GM10847 (cell line): Measurements from ENCODE around the gene CEP68.

Experiments used
- POLR2A ChIP-seq: IDR thresholded peaks from 2 replicates; pipeline ENCODE4 v1.6.1; 2011; ENCODE audit not compliant: insufficient read length; ENCODE audit errors: extremely low read depth

The CEP68 gene

DNA sequence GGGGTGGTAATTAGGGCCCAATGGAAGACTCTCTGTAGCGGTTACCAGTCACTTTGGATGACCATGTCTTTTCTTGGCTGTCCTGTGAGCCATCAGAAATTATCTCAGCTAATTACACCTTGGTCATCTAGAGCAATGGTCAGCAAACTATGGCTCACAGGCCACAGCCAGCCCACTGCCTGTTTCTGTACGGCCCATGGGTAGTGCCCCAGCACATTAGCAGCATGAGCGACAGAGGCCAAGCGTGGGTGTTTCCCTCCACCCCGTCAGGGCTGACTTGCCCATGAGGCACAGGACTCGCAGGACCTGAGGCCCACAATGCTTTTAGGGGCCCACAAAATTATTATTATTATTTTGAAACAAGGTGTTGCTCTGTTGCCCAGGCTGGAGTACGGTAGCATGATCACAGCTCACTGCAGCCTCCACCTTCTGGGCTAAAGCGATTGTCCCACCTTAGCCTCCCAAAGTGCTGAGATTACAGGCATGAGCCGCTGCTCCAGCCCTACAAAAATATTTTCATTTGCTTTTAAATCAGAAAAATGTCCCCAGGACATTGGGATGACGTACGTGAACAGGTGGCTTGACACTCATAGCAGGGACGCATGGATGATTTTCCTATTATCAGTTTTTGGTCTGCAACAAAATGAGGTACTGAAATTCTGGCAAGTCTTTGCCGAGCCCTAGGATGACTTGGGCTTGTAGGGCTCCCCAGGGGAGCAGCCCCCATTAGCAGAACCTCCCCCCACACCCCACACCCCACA, 29.3 kb upstream of the CEP68 start:
- no peak for TF ChIP-seq POLR2A

DNA sequence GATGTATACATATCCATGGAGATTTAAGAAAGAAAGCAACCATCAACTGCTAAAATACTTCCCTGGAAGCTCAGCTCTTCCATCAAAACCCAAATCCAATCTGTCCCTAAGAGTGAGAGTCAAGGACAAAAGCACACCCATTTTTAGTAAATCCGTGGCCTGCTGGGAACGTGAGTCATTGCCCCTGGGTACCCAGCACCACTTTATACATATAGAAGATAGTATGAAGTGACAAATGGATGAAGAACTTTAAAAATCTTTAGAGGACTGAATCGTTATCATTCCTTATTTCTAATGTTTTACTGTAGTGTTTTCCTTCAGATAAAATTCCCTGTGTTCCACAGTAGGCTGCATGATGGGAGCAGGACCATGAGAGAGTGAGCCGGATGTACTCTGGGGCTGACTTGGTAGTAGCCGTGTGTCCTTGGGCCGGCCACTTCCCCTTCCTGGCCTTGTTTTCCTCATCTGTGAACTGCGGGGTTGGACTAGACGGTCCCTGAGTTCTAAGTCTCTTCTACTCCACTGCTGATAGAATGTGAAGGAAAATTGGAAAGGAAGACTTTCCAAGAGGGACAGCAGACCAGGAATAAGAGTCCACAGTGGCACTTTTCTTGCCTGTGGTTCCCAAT, 28.5 kb upstream of the CEP68 start:
- TF ChIP-seq POLR2A: no peak

DNA sequence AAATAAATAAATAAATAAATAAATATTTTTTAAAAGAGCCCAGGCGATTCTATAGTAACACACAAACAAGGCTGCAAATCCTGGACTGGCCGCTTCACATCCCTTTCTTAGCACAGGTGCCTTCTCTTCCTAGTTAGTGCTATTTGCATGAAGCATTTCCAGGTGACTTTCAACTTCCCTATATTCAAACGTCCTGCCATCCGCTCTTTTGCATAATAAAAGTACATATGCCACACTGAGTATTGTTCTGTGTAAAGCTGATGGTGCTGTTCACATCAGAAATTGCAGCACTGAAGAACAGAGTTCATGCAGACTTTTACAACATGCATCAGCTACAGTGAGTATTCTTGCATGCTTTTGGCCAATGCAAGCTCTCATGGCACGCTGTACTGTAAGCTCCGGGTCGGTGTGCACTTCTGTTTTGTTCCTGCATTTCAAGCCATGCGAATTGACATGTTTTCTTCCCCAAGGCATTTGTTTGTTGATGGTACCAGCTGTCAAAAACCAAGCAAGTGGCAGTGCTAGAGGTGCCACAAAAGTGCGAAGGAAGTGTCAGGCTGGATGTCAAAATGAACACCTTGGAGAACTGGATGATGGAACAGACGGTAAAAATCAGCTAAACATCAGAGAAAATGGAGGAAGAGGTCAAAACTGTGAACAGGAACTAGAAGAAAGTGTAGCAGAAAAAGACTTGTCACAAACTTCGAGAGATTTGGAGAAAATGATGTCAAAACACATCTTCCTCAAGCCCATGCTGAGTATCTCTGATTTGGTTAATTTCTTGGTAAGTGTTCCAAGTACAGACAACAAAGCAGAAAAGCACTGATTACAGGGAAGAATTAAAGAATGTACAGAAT, 25.5 kb upstream of the CEP68 start:
- TF ChIP-seq POLR2A: no peak

DNA sequence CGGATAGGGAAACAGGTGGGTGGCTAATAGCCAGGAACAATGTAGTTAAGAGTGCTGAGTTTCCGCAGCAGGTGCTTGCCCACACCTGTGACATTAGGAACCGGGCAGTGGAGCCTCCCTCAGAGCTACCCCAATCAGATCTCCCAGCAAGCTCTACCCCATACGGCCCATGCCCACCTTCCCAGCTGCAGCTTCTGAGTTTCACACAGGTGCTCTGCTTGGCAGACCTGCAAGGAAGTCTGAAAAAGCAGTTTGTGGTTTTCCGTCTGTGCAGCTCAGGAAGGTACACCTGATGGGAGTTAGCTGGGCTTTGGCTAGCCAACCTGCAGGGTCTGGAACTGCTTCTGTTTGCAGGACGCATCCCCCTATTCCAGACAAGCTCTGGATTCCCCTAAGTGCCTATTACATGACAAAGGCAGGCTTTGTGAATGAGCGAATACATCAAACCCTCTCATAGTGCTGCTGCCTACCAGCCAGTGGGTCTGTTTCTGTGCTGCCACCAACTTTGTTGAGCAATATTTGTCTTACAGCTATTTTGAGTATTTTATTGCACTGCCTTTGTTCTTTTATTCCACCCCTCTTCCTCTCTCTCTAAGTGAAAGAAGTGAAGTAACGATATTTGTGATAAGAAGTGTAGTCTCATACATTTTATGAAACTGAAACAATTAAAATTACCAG, 24.7 kb upstream of the CEP68 start:
- TF ChIP-seq POLR2A: no peak

DNA sequence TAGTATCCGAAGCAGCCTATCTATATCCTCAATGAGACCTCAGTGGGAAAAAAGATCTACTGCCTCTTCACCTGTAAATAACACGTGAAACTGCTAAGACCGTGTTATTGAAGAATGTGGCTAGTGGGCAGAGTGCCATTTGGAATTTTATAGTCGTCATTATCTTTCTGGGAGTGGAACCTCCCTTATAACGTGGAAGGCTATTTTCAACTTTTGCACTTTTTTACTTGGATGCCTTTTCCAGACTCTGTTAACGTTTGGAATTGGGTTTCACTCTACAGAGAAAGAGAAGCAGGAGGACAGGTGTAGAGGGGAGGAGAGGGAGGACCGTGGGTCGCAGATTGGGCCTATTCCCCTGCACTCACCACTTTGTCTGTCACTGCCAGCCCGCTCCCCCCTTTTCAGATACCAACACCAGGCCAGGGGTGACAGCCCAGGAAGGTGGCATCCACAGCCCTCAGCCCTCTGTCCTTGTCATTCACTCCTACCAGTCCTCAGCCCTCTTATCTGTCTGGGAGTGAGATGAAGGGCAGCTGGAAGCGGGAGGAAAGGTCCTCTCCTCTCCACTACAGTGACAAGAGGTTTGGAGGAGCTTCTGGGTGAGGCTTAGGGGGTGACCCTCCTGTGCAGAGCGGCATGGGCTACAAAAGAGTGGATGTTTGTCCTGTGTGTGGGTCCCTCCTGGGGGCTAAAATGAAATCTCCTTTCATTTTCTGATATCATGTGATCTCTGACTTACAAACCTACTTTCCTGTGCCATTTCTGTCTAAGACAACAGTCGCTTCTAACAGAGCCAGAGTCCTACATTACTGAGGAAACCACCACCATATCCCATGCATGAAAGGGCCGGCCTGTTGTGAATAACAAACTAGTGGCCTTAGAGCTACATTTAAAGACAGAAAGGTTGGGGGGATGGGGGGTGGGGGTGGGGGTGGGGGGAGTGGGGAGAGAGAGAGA, 23.9 kb upstream of the CEP68 start:
- TF ChIP-seq POLR2A: no peak

DNA sequence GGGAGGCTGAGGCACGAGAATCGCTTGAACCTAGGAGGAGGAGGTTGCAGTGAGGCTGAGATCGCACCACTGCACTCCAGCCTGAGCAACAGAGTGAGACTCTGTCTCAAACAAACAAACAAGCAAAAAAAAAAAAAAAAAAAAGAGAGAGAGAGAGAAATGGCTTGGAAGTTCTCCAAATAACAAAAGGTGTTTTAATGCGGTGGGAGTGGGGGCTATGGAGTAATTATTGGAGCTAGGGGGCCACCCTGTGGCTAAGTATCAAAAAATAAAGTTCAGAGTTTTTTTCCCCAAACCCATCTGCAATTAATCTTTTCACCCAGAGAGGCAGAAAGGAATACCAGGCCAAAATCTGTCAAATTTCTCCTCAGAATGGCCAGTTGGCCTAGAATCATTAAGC, 23.0 kb upstream of the CEP68 start:
- no peak for TF ChIP-seq POLR2A

DNA sequence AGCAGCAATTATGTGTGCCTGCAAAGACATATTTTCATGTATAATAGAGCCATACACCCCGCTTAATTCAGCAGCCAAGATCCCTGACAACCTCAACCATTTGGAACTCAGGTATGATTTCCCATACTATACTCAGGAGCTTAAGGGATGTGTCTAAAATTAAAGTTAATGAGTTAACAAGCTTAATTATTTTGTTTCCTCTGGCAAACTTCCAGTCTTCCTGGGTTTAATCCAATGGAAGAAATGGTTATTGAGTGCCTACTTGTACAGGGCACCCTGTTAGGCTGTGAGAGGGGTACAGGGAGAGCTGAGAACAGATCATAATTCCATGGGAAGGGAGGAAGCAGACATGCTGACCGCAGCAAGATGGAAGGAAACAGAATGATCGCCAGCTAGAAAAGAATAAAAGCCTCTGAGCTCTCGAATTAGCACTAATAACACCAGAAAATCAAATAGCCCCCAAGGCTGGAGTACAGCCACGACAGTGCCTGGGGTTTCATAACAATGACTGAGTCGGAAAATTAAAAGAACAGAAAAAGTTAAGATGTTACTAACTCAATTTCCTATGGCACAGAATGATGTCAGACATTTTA, 20.8 kb upstream of the CEP68 start:
- TF ChIP-seq POLR2A: no peak

DNA sequence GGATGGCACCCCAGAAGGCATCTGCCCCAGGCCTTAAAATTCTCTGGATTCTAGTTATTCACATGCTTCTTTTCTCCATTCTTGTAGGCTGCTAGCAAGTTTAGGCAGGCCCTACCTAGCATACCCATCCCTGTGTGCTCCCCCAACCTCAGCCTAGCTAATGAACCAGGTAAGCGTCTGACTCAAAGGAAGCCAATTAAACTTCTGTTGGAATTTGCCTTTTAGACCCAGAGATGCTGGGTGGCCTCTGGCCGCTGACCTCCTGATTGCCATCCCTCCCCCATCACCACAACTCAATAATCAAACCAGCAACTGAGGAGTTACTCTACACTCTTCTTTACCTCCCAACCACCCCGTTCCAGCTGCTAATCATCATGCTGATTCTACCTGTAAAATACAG, 19.0 kb upstream of the CEP68 start:
- TF ChIP-seq POLR2A: no peak

DNA sequence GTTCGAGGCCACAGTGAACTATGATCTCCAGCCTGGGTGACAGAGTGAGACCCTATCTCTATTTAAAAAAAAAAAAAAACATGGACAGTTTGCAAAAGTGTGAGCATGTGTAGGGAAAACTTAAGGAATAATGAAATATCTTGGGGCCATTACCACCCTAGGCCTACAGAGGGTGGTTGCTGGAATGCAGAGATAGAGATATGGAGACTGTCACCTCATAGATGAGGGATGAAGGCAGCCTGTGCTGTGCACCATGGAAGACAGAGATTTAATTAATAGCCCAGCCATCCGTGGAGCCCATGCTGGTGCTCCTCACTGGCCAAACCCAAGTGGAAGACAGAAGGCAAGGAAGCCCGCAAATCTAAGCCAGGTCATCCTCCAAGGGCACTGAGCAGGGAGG, 16.6 kb upstream of the CEP68 start:
- TF ChIP-seq POLR2A: no peak

DNA sequence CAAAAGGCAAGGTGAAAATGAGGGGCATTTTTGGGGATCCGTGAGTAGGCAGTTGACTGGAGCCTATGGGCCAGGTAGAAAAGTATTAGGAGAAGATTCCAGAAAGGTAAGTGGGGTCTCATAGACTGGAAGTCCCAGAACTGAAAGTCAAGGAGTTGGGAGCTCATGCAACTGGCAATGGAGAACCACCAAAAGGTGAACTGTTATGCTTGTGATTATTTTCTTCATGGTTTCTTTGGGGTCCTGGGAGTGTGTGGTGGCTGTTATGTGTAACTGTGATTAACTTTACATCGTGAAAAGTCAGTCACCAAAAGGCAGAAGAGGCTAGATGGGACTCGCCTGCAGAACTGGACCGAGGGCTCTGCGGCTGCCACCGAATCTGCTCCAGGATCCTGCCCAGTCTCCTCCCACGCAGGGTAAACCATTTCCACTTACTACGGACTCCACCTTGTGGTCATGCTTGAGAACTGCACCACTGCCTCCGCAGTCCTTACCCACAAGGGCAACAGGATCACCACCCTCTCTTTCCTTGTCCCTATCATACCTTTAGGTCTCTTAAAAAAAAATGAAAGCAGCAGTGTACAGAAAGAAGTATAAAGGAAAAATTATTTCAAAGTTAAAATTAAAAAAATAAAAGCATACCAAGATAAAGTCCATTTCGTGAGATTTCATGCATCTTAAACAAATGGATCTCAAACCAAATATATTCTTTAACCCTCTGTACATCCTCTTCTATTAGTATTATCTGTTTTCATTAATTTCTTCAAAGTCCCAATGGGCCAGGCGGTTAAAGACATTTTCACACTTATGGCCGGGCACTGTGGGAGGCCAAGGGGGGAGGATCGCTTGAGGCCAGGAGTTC, 15.6 kb upstream of the CEP68 start:
- no peak for TF ChIP-seq POLR2A

DNA sequence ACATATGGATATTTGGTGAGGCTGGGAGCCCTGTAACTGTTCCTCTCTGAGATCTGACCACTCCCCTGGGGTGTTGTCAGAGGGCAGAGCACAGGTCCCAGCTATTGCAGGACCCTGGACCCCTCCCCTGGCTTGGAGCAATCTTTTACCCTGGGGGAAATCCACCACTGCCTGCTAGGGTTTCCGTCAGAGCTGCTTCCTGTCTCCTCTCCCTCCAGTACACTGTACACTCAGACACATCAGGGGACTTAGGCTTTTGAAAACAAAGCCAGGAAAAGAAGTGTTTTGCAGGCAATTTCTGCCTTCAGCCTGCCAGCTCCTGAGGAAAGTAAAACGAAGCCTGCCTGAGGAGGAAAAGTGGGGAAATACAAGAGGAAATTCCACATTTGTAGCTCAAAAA, 13.2 kb upstream of the CEP68 start:
- TF ChIP-seq POLR2A: no peak

DNA sequence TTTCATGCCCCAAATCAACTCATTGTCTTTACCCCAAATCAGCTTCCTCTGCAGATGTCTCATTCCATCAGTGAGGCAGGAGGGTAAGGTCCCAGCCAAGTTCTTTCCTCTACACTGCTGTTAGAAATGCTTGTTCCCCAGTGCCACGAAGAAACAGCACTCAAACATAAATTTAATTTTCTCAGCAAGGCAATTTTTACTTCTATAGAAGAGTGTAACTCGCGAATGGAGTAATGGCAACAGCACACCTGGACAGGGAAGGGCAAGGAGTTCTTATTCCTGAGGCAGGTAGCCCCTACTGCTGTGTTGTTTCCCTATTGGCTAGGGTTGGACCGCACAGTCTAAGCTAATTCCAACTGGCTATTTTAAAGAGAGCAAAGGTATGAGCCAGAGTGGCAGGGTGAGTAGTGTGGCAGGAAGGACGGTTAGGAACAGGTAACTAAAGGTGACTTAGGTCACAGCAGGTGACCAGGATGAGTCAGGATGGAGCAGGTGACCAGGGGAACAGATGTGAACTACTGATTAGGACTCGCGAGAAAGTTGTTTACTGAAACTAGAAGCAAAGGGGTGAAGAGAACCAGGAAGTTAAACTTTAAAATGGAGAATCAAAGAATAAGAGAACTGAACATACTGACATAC, 12.0 kb upstream of the CEP68 start:
- TF ChIP-seq POLR2A: no peak

DNA sequence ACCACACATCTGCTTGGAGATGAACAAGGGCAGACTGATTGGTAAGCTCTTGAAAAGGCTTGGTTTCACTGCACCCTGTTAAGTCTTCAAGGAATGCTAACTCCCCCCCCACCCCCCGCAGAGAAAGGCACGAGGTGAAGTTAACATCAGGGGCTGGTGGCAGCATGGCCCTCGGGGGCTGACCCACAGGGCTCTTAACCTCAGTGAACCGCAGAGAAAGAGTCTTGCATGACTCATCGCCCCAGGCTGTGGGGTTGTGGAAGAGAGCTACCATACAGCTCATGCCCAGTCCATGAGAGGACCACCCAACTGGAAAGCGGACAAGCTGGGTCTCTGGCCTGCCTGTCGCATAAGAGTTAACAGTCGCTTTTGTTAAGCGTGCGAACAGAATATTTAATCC, 10.6 kb upstream of the CEP68 start:
- TF ChIP-seq POLR2A: no peak
